Measurements from ENCODE around the gene SLC7A11.

DNA sequence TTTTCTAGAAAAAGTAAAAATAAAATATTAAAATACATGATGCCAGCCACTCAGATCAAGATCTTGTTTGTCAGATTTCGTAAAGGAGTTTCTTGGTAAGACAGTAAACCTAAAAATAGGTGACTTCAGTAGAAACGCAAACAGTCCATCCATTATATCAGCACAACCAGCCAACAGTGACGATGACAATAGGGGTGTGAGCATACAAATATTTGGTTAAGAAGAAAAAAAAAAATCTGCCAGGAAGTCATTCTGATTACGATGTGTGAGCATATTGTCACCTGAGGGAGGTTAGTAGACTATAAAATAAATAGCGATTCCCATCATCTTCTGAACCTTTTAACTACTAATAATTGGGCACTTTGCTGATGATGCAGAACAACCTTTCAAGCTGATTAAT is 37.6 kb downstream of the SLC7A11 start:
- TF ChIP-seq, protein P1, sequence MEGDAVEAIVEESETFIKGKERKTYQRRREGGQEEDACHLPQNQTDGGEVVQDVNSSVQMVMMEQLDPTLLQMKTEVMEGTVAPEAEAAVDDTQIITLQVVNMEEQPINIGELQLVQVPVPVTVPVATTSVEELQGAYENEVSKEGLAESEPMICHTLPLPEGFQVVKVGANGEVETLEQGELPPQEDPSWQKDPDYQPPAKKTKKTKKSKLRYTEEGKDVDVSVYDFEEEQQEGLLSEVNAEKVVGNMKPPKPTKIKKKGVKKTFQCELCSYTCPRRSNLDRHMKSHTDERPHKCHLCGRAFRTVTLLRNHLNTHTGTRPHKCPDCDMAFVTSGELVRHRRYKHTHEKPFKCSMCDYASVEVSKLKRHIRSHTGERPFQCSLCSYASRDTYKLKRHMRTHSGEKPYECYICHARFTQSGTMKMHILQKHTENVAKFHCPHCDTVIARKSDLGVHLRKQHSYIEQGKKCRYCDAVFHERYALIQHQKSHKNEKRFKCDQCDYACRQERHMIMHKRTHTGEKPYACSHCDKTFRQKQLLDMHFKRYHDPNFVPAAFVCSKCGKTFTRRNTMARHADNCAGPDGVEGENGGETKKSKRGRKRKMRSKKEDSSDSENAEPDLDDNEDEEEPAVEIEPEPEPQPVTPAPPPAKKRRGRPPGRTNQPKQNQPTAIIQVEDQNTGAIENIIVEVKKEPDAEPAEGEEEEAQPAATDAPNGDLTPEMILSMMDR (IDR thresholded peaks at IDR 0.05), result no peak
- TF ChIP-seq SMAD3 (CRISPR knock-in tag; IDR thresholded peaks at IDR 0.05; ENCODE audit: borderline replicate concordance) (no peak), CREM (CRISPR knock-in tag; IDR thresholded peaks at IDR 0.05) (no peak), TCF7 (CRISPR knock-in tag; IDR thresholded peaks at IDR 0.05; ENCODE audit: low read depth) (no peak), KAT7 (CRISPR knock-in tag; IDR thresholded peaks at IDR 0.05; ENCODE audit: borderline replicate concordance) (no peak), IRF1 (CRISPR knock-in tag; IDR thresholded peaks at IDR 0.05) (no peak), NFYB (CRISPR knock-in tag; conservative IDR thresholded peaks at IDR 0.05; ENCODE audit: low read depth) (no peak), GRHL2 (CRISPR knock-in tag; IDR thresholded peaks at IDR 0.05; ENCODE audit: insufficient replicate concordance, severe bottlenecking) (no peak), FOXP4 (CRISPR knock-in tag; IDR thresholded peaks at IDR 0.05) (no peak), NR3C1 (CRISPR knock-in tag; conservative IDR thresholded peaks at IDR 0.05; ENCODE audit: low read depth) (no peak), ZNF263 (CRISPR knock-in tag; IDR thresholded peaks at IDR 0.05; ENCODE audit: low read depth) (no peak)
- TF ChIP-seq, protein P2, sequence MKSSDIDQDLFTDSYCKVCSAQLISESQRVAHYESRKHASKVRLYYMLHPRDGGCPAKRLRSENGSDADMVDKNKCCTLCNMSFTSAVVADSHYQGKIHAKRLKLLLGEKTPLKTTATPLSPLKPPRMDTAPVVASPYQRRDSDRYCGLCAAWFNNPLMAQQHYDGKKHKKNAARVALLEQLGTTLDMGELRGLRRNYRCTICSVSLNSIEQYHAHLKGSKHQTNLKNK (CRISPR knock-in tag; IDR thresholded peaks at IDR 0.05), result no peak

All from WTC11 (cell line).